GM20431 (cell line): Measurements from ENCODE around the gene SLC22A16.
"Not testable (repeated sequence)": the region's sequence is repeated elsewhere in the genome, so short reads cannot be mapped to it uniquely, and the experiment has no call there.

Experiments used
- in situ Hi-C: fragments of 300-500 bp; cut with MseI, MboI; formaldehyde crosslinking; loops from one replicate; pipeline ENCODE4 v1.15.0; 2020; ENCODE audit warnings: low sequenced_read_pairs; ENCODE audit not compliant: unreplicated experiment

Gene SLC22A16

DNA sequence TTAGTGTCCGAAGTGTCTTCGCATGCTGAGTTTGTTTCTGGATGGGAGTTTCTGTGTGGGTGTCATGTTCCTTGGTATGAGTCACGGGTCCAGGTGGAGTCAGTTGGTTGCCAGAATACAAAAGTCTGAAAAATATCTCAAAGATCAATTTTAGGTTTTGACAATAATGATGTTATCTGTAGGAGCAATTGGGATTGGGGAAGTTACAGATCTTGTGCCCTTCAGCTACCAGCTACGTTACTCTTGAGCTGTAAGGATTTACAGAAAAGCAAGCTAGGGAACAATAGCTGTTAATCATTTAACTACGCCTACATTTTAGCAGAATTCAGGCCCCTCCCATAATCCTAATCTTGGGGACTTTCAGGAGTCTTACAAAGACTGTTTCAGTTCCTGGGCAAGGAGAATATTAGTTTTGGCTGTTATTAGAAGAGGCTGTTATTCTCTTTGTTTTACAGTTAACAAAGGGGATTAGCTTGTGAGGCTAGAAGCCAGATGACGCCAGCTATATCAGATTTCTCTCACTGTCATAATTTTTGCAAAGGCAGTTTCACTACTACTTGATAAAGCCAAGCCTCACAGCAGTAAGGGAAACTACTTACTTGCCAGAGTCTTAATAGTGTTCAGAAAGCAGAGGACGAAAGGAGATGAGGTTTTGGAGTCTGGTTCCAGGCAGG lies 15.4 kb upstream of the SLC22A16 start:
- in situ Hi-C loops, result no loop called here

DNA sequence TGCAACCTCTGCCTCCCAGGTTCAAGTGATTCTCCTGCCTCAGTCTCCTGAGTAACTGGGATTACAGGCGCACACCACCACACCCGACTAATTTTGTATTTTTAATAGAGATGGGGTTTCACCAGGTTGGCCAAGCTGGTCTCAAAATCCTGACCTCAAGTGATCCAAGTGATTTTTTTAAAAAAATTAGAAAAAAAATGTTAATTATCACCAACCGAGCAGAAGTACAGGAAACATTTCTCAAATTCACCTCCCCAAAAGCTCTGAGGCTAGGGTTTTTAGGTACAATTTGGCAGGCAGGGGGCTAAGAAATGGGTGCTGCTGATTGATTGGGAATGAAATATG lies 14.9 kb upstream of the SLC22A16 start:
- in situ Hi-C loops, result no loop called here

DNA sequence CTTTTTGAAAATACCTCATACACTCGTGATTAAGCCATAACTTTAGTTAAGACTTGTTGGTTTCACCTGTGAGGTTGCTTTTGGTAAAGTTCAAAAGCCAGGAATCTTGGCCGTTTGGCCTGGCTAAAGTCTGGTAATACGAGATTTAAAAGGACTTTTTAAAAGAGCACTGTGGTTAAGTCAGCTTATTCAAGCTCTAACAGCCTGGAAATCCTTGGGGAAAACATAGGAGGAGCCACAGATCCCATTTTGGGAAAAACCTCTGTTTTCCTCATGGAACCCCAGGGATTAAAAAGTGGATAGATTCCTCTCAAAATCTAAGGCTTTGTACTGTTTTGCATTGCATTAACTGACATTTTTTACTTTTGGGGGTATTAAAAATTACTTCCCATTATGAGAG lies 13.7 kb upstream of the SLC22A16 start:
- in situ Hi-C loops, result no loop called here

DNA sequence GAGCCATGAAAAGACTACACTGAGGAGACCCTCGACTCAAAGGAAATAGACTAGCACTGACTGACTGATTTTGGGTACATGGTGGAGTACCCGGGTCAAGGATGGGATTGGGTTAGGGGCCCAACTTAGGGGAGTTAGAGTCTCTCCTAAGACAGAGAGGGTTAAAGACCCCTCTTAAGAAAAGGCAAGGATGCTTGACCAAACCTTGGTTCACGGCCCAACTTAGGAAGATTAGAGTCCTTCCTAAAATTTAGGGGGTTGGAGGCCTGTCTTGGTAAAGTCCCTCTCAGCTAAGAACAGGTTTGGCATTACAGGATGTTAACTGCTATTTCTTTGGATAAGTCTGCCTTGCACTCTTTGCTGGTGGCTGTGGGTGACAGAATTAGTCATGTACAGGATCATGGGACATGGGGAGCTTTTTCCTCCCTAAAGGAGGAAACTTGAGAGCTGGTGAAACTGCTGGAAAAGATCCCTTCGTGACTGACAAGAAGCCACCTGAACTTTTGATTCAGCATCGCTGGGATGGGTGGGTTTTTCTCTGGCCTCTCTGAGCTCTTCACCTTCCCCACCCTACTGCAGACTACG lies 12.3 kb upstream of the SLC22A16 start:
- in situ Hi-C loops, result no loop called here

DNA sequence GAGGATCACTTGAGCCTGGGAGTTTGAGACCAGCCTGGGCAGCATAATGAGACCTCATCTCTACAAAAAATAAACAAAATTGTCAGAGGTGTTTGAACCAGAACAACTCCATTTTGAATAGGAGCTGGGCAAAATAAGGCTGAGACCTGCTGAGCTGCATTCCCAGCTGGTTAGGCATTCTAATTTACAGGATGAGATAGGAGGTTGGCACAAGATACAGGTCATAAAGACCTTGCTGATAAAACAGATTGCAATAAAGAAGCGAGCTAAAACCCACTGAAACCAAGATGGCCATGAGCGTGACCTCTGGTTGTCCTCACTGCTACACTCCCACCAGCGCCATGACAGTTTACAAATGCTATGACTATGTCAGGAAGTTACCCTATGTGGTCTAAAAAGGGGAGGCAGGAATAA lies 11.6 kb upstream of the SLC22A16 start:
- in situ Hi-C loops, result not testable (repeated sequence)

DNA sequence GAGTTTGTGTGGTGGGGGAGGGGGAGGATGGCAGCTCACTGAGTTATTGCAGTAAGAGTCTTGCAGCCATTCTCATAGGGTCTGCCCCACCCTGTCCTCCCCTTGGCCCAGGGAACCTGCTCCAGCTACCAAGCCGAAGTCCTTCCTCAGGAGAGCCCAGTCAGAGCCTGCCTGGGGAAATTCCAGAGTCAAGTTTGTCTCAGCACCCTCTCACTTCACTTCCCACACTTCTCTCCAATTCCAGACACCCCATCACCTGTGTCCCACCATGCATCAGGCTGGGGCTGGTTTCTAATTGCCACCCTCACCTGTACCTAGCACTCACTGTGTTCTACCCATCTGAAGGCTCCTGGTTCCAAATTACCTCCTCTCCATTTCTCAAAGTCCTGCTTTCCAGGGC lies 10.3 kb upstream of the SLC22A16 start:
- in situ Hi-C loops, result no loop called here

DNA sequence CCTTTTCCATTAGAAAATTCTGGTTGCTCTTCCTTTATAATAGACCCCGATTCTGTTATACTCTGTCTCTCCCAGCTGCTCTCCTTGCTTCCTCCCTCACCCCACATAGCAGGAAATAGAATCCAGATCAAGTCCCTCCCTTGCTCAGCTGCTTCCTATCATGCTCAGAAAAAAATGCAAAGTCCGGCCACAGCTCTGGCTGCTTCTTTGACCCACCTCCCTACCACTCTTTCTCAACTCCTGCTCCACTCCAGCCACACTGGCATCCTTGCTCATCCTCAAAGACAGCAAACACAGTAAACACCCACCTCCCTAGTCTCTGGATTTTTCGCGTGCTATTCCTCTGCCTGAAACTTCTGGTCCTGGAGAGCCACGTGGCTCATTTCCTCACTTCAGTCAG lies 9.1 kb upstream of the SLC22A16 start:
- in situ Hi-C loops, result no loop called here

DNA sequence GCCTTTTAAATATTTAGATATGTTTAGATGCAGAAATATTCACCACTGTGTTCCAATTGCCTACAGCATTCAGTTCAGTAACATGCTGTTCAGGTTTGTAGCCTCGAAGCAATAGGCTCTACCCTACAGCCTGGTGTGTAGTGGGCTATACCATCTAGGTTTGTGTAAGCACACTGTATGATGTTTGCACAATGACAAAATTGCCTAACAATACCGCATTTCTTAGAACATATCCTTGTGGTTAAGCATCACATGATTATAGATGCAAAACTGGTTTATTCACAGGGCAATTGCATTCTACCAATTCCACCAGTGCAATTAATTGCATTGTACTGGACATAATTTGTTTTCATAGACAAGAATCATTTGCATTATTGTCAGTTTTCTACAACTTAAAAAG lies 7.9 kb upstream of the SLC22A16 start:
- in situ Hi-C loops, result no loop called here

DNA sequence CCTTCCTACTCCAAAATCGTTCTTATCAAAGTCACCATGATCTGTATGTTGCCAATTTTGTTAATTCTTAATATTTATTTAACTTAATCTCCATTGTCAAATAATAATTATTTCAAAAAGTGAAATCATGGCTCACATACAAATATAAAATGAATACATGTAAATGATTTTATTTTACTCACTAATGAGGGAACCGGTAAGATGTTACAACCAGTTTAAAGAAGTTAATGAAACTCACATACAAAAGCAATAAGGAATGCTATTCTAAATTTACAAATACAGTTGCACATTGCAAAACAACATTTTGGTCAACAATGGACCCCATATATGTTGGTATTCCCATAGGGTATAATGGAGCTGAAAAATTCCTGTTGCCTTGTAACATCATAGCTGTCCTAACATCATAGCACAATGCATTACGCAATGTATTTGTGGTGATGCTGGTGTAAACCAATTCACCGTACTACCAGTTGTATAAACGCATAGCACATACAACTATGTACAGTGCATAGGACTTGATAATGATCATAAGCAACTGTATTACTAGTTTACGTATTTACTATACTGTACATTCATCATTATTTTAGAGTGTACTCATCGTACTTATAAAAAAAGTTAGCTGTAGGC lies 6.5 kb upstream of the SLC22A16 start:
- in situ Hi-C loops, result no loop called here

DNA sequence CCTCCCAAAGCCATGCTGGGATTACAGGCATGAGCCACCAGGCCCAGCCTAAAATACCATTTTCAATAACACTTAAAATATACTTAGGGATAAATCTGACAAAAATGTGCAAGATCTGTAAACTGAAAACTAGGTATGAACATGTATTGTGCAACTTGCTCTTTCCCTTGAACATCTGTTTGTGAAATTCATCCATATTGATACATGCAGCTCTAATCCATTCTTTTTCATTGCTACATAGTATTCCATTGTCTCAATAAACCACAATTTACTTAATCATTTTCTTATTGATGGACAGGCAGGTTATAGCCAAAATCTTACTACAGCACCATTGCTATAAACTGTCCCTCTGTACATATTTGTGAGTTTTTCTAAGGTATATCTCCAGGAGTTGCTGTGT lies 4.7 kb upstream of the SLC22A16 start:
- in situ Hi-C loops, result no loop called here

DNA sequence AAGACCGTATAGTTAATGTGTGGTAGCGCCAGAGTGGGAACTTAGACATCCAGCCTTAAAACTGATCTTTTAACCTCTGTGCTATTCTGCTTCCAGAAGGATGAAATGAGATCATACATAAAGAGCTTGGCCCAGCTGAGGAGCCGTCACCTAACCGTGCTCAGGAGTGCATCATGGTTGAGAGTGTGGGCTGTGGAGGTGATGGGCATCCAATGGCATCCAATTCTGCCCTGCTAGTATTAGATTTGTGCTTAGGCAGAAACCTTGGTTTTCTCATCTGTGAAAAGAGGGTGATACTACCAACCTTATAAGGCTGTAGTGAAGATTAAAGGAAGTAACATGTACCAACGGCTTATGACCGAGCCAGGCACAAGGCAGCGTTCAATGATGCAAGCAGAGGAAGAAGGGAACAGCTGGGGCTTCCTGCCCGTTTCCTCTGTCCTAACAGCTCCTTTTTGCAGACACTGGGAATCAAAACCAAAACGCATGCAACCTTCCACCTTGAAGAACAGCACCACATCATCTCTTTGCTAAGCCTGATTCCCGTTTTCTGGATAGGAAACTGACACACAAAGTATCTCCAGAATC lies 1.3 kb downstream of the SLC22A16 start:
- in situ Hi-C loops, result no loop called here

DNA sequence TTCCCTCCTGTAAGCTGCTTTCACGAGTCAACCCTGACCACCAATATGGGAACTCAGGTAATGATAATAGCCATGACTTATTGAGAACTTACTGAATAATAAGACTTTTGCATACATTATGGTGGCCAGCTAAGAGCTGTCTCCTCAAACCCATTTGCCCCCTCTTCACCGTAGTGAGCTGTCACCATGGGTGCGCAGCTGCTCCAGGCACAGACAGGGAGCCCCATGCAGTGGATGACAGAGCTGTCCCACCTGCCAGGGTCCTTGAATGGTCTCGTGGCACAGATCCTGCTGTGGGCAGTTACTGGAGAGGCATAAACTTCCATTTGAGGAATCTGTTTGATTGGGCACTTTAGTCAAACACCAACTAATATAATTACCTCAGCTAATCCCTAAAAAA lies 1.9 kb downstream of the SLC22A16 start:
- in situ Hi-C loops, result no loop called here

DNA sequence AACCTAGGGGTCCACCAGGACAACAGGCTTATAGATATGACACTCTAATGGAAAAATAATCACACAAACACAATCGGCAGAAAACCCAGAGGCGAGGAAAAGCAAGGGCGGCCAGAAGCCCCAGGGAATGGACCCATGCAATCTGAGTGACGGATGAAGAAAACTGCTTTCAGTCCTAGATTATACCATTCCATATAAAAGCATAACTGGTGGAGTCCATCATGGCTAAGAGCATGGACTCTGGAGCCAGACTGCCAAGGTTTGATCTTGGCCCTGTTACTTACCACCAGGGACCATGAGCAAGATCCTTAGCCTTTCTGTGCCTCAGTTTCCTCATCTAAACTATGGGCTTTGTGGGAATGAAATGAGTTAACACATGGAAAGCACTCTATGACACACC lies 3.7 kb downstream of the SLC22A16 start:
- in situ Hi-C loops, result no loop called here

DNA sequence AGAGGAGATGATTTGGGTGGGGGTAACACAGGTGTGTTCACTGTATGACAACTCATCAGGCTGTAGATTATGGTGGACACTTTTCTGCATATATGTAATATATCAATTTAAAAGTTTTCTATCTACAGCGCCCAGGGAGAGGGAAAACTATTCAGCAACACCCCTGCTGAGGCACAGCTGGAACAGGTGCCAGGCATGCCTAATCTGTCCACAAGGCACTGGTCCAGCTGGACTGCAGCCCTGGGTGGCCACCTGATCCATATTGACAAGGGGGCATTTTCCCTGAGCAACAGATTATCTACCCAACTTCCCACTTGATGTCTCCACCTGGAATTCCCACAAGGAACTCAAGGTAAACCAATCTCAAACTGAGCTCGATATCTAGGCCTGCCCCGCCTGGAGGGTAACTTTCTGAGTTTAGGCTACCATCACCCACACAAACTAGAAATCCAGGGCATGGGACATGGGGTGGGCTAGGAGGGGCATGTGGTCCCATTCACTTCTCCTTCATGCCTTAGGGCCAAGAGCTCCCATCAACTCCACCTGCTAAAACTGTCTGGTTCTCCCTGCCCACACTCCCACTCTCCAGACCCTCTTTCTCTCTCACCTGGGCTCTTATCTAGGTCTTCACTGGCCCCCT lies 4.6 kb downstream of the SLC22A16 start:
- in situ Hi-C loops, result no loop called here

DNA sequence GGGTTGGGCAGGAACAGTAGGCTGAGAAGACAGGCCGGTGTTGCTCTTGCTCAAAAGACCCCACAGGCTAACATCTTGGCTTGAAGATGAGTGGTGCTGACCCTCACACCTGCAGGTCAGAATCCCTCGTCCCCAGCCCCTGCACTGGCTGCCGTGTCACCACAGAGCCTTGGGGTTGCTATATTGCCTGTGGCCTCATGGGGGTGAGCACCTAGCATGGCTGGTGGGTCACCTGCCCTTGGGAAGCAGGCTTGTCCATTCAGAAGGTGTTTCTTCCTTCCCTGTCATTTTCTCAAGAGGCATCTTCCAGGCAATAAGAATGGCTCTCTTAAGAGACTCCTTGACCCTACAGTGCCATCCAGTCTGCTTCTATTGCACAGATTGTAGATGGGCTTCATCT lies 7.7 kb downstream of the SLC22A16 start:
- in situ Hi-C loops, result no loop called here

DNA sequence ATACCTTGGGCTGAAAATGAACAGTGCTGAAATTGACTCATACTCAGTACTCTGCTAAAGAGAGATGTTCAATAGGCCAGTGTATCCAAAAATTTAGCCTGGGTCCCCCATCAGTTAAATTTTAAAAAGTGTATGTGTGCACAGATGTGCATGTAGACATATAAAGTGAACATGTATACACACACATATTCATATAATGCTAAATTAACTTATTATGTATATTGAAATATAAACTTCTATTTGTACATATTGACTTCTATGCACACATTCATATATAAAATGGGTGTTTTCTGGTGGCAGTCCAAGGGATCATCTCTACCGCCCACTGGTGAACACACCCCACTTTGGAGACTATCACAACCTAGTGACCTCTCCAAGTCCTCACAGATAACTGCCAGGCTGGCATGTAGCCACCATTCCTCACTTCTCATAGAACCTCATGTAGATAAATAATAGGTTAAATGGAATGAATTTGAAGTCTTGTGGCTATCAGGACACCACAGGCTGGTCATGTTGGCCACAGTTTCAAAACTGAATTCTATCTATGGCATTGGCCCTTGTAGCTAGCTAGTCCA lies 8.8 kb downstream of the SLC22A16 start:
- in situ Hi-C loops, result no loop called here

DNA sequence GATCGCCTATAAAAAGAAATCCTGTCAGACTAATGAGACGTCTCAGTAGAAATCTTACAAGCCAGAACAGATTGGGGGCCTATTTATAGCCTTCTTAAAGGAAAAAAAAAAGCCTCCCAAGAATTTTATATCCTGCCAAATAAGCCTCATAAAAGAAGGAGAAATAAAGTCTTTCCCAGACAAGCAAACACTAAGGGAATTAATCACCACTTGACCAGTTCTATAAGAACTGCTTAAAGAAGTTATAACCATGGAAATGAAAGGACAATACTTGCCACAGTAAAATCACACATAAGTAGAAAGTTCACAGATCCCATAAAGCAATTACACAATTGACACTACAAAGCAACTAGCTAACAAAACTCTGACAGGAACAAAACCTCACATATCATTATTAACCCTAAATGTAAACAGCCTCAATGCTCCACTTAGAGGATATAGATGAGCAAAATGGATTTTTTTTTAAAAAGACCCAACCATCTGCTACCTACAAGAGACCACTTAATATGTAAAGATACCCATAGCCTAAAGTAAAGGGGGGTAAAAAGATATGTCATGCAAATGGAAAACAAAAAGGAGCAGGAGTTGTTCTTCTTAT lies 13.4 kb downstream of the SLC22A16 start:
- in situ Hi-C loops, result no loop called here

DNA sequence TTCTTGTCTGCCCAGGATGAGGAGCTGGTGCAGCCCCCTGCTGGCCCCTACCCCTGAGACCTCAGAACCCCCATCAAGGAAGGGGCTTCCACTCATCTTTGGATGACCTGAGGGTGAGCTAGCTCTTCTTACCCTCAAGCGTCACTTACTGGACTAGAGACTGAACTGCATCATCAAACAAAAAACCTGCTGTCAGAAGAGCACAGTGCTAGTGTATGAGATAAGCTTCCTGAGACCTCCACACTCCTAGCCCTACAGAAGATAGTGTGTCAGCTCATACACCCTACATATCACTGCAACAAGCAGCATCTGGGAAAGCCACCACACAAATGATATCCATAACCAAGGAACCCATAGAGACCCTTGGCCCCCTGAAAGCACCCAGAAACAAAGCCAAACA lies 15.0 kb downstream of the SLC22A16 start:
- in situ Hi-C loops, result no loop called here

DNA sequence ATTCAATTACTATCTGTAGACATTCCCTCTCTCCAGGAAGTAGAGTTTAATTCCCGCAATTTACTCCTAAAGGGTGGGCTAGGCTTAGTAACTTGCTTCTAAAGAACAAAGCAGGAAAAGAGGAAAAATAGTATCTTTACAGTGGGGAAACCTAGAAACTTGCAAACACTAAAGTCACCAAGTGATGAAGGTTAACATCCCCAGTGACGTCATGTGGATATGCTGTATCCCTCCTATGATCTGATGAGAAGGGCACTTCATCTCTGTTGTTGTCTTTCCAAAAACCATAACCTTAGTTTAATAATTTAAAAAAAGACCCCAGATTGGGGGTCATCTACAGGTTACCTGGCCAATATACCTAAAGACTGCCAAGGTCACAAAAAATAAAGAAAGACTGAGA lies 17.3 kb downstream of the SLC22A16 start:
- in situ Hi-C loops, result no loop called here

DNA sequence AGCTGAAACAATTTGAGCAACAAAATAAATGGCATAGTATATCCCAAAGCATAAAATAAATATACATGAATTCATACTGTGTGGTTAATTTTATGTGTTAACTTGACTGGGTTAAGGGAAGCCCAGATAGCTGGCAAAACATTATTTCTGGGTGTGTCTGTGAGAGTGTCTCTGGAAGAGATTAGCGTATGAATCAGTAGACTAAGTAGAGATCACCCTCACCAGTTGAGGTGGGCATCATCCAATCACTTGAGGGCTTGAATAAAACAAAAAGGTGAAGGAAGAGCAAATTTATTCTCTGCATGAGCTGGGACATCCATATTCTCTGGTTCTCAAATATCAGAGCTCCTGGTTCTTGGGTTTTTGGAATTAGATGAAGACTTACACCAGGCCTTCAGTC lies 17.9 kb downstream of the SLC22A16 start:
- in situ Hi-C loops, result no loop called here
